Spinal cord (tissue), 10 donors: ENCODE data around the gene ROR2. TPM values are rescaled to one million over a fixed set of nuclear protein-coding genes. Genes with fewer than 3 reads are reported as not detected.

Experiments used
- DNase-seq, 6 donors: peaks; one replicate each; pipeline versions ENCODE4 v3.0.0 to v3.0.0-alpha.2; 2013 to 2015; ENCODE audit warnings: low spot score in 6 of 6, low read depth in 4 of 6
- H3K27ac ChIP-seq: one replicate; pipeline ENCODE4 v1.5.1; 2013; ENCODE audit warnings: low read depth, low read length, control low read depth
- H3K27me3 ChIP-seq: one replicate; pipeline ENCODE4 v1.6.1; 2013; ENCODE audit warnings: low read length; ENCODE audit not compliant: control insufficient read depth, insufficient read depth
- H3K36me3 ChIP-seq: one replicate; pipeline ENCODE4 v1.6.1; 2013; ENCODE audit warnings: low read length; ENCODE audit not compliant: control insufficient read depth, insufficient read depth
- H3K4me1 ChIP-seq: one replicate; pipeline ENCODE4 v1.6.1; 2013; ENCODE audit warnings: low read length; ENCODE audit not compliant: control insufficient read depth, insufficient read depth
- H3K4me3 ChIP-seq: one replicate; pipeline ENCODE4 v1.5.1; 2013; ENCODE audit warnings: low read depth, low read length, control low read depth
- H3K9me3 ChIP-seq: one replicate; pipeline ENCODE4 v1.6.1; 2013; ENCODE audit warnings: low read length; ENCODE audit not compliant: control insufficient read depth, insufficient read depth
- WGBS: methylation state at CpG from one replicate; pipeline ENCODE4 v1.1.5; 2013; ENCODE audit warnings: missing lambda C conversion rate; ENCODE audit not compliant: insufficient coverage; 5-methylcytosine and 5-hydroxymethylcytosine counted together
- polyA plus RNA-seq, 2 donors: library from polyadenylated mRNA; unstranded; fragments of 120-200 nt; gene quantifications; one replicate each; pipeline ENCODE4 v1.2.1, GENCODE V29; 2013; ENCODE audit not compliant: insufficient read length in 2 of 2
- total RNA-seq, 2 donors: library from RNA; depleted of rRNA in 1 of 2; stranded (reverse); fragments of 120-200 nt in 1 of 2; fragments of >200 nt in 1 of 2; gene quantifications; one replicate each; pipeline versions ENCODE4 v1.2.3 to v1.2.4, GENCODE V29; 2013 to 2014
- donor health status: healthy.

The ROR2 gene
- total and polyA plus RNA-seq, 4 donors: 3.1 to 20.6 (median 5.0) TPM

- peaks cover 3% of the 10 kb centered on the region for H3K4me1 ChIP-seq
- H3K27me3 ChIP-seq: no peaks in the 10 kb centered on the region
- no peak overlapping the region for H3K27ac ChIP-seq
- WGBS: 68% methylated on average over 4 of the region's 6 CpGs
- no peak overlapping the region for H3K4me3 ChIP-seq
- no peak for DNase-seq
- H3K36me3 ChIP-seq: no peaks in the 10 kb centered on the region
- H3K9me3 ChIP-seq: no peaks in the 10 kb centered on the region
These were observed 163.7 kb downstream of the ROR2 start for GRCh38 chr9:91786132-91786896.

GRCh38 chr9:91785447-91785842 is 164.6 kb downstream of the ROR2 start:
- Histone ChIP-seq H3K36me3 (no peaks in the 10 kb centered on the region), H3K4me3 (no peak overlapping the region), H3K9me3 (no peaks in the 10 kb centered on the region), H3K4me1 (peaks cover 3% of the 10 kb centered on the region), H3K27me3 (no peaks in the 10 kb centered on the region), H3K27ac (no peak overlapping the region)
- no peak for DNase-seq
- WGBS: 88% methylated on average over 5 of the region's 5 CpGs

GRCh38 chr9:91784673-91785446 is 165.2 kb downstream of the ROR2 start:
- Histone ChIP-seq H3K9me3 (no peaks in the 10 kb centered on the region), H3K4me1 (peaks cover 3% of the 10 kb centered on the region), H3K36me3 (no peaks in the 10 kb centered on the region), H3K27me3 (no peaks in the 10 kb centered on the region), H3K4me3 (no peak overlapping the region), H3K27ac (no peak overlapping the region)
- 84% methylated on average over 5 of the region's 6 CpGs for WGBS
- no peak for DNase-seq

- Histone ChIP-seq H3K9me3 (no peaks in the 10 kb centered on the region), H3K4me1 (peaks cover 3% of the 10 kb centered on the region), H3K36me3 (no peaks in the 10 kb centered on the region), H3K4me3 (no peak overlapping the region), H3K27me3 (no peaks in the 10 kb centered on the region), H3K27ac (no peak overlapping the region)
- no peak for DNase-seq
- WGBS: 89% methylated on average over 12 of the region's 14 CpGs
These were observed 166.0 kb downstream of the ROR2 start for GRCh38 chr9:91783876-91784672.

GRCh38 chr9:91783411-91783810 is 166.6 kb downstream of the ROR2 start:
- peaks cover 3% of the 10 kb centered on the region for H3K4me1 ChIP-seq
- no peaks in the 10 kb centered on the region for H3K36me3 ChIP-seq
- WGBS: 80% methylated on average over 5 of the region's 6 CpGs
- no peak for DNase-seq
- no peak overlapping the region for H3K27ac ChIP-seq
- H3K27me3 ChIP-seq: no peaks in the 10 kb centered on the region
- no peak overlapping the region for H3K4me3 ChIP-seq
- H3K9me3 ChIP-seq: no peaks in the 10 kb centered on the region

- Histone ChIP-seq H3K36me3 (no peaks in the 10 kb centered on the region), H3K4me3 (no peak overlapping the region), H3K9me3 (no peaks in the 10 kb centered on the region), H3K4me1 (peaks cover 3% of the 10 kb centered on the region), H3K27me3 (no peaks in the 10 kb centered on the region), H3K27ac (no peak overlapping the region)
- no peak for DNase-seq
- WGBS: 94% methylated on average over 5 of the region's 5 CpGs
These were observed 167.3 kb downstream of the ROR2 start for GRCh38 chr9:91782708-91783214.

- no peak overlapping the region for H3K27ac ChIP-seq
- WGBS: 29% methylated on average over 3 of the region's 3 CpGs
- no peaks in the 10 kb centered on the region for H3K9me3 ChIP-seq
- no peaks in the 10 kb centered on the region for H3K27me3 ChIP-seq
- H3K36me3 ChIP-seq: no peaks in the 10 kb centered on the region
- peaks cover 3% of the 10 kb centered on the region for H3K4me1 ChIP-seq
- H3K4me3 ChIP-seq: no peak overlapping the region
- peak in 1 of 6 donors; percentile 41 for DNase-seq
These were observed 168.1 kb downstream of the ROR2 start for GRCh38 chr9:91781906-91782305.

- Histone ChIP-seq H3K4me1 (peaks cover 3% of the 10 kb centered on the region), H3K36me3 (no peaks in the 10 kb centered on the region), H3K4me3 (no peak overlapping the region), H3K27me3 (no peaks in the 10 kb centered on the region), H3K27ac (no peak overlapping the region), H3K9me3 (no peaks in the 10 kb centered on the region)
- WGBS: 71% methylated on average over 9 of the region's 10 CpGs
- no peak for DNase-seq
These were observed 168.9 kb downstream of the ROR2 start for GRCh38 chr9:91781116-91781515.

- Histone ChIP-seq H3K27ac (no peak overlapping the region), H3K9me3 (no peaks in the 10 kb centered on the region), H3K4me3 (no peak overlapping the region), H3K27me3 (no peaks in the 10 kb centered on the region), H3K4me1 (peaks cover 11% of the 10 kb centered on the region), H3K36me3 (no peaks in the 10 kb centered on the region)
- 94% methylated on average over 10 of the region's 10 CpGs for WGBS
- DNase-seq: no peak
These were observed 172.0 kb downstream of the ROR2 start for GRCh38 chr9:91778031-91778430.
